Smooth muscle cell of the pulmonary artery (primary cell): ENCODE results near the gene TBC1D3E. TPM values are rescaled to one million over a fixed set of nuclear protein-coding genes. Genes with fewer than 3 reads are reported as not detected.

Experiments used
- total RNA-seq: library from RNA; depleted of rRNA; stranded (reverse); fragments of >200 nt; gene quantifications from 2 replicates; pipeline ENCODE4 v1.2.3, GENCODE V29; 2014

TBC1D3E gene
- total RNA-seq = 0.65 TPM in 1 of 2 replicates, not detected in the other

DNA sequence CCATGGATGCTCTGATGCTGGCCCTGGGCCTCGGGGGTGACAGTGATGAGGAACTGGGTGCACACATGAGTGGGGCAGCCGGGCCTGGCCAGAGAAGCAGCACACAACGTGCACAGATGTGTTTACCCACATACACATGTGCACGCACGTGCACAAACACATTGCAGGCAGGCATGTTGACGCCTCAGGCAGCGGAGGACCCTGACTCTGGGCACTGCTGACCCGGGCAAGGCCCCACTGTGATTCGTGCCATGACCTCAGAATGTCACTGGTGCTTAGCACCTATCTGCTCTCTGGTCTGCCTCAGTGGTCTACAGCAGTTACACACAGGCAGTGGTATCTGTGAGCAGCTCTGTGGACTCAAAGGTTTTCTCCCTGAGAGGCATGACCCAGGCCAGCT is at the start of gene TBC1D3E:
TBC1D3E (plus strand) TSS at position 301 of the 400 bp plus-strand sequence. CDS start 1,545 bp downstream, outside the sequence.

Other genes with a start within 250 kb of the TBC1D3E start
- 0.07 TPM in 1 of 2 replicates, not detected in the other for gene TBC1D3K, start 203.5 kb upstream of the TBC1D3E start, total RNA-seq
- 2.7 and 8.2 TPM in 2 replicates for gene TBC1D3L, start 138.9 kb upstream of the TBC1D3E start, total RNA-seq
- gene TBC1D3D, start 124.0 kb upstream of the TBC1D3E start, total RNA-seq = 0.33 TPM in 1 of 2 replicates, not detected in the other
- gene TBC1D3C, start 59.3 kb upstream of the TBC1D3E start, total RNA-seq = 0.39 TPM in 1 of 2 replicates, not detected in the other
- gene TBC1D3, start 64.6 kb downstream of the TBC1D3E start, total RNA-seq = not detected in 2 replicates
- gene MRPL45, start 169.2 kb downstream of the TBC1D3E start, total RNA-seq = 20.5 and 23.1 TPM in 2 replicates
- 0.07 and 0.10 TPM in 2 replicates for gene GPR179, start 216.0 kb downstream of the TBC1D3E start, total RNA-seq
- 16.6 and 17.7 TPM in 2 replicates for gene SOCS7, start 223.9 kb downstream of the TBC1D3E start, total RNA-seq